ENCODE results near the gene NECTIN1.

NECTIN1 gene

DNA sequence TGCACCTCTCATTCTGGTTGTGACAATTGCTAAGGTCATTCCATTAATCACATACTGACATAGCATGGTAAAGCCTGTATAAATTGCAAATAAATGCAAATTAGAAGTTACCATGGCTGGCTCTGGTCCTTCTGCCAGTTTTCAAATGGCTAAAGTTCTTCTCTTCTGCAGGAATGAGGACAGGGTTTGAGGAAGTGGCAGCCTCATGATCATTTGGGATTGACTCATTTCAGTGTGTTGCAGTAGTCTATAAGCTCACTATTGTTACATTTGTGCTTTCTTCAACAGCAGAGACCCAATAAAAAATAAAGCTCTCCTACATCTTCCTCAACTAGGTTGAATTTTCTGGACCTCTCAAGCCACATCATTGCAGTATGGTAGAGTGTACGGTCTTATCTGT, 60.3 kb downstream of the NECTIN1 start:
- DNase-seq: no peak

GRCh38 chr11:119666463-119667131, 62.4 kb downstream of the NECTIN1 start:
- DNase-seq: peak; percentile 14

DNA sequence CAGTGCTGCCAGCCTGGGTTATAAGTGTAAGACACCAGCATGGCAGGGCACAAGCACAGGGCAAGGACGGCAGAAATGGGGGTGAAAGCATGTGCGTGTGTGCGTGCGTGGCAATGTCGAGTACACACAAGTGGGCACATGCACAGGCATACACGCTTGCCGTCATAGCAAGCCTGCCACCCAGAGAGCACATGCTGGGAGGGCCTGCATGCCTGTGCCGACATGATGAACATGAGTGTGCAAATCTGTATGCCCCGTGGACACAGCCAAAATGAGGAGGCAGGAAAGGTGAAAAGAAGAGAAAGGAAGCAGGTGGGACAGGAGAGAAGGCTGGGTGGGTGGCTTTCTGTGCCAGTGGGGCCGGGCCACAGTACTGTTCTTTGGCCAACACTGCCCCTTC, 62.9 kb downstream of the NECTIN1 start:
- no peak for DNase-seq

GRCh38 chr11:119664701-119665420, 64.1 kb downstream of the NECTIN1 start:
- DNase-seq: no peak

GRCh38 chr11:119664063-119664572, 64.9 kb downstream of the NECTIN1 start:
- no peak for DNase-seq

- DNase-seq: no peak
These were observed 65.7 kb downstream of the NECTIN1 start for GRCh38 chr11:119663279-119663678.

- no peak for DNase-seq
These were observed 67.8 kb downstream of the NECTIN1 start for GRCh38 chr11:119661226-119661625.

DNA sequence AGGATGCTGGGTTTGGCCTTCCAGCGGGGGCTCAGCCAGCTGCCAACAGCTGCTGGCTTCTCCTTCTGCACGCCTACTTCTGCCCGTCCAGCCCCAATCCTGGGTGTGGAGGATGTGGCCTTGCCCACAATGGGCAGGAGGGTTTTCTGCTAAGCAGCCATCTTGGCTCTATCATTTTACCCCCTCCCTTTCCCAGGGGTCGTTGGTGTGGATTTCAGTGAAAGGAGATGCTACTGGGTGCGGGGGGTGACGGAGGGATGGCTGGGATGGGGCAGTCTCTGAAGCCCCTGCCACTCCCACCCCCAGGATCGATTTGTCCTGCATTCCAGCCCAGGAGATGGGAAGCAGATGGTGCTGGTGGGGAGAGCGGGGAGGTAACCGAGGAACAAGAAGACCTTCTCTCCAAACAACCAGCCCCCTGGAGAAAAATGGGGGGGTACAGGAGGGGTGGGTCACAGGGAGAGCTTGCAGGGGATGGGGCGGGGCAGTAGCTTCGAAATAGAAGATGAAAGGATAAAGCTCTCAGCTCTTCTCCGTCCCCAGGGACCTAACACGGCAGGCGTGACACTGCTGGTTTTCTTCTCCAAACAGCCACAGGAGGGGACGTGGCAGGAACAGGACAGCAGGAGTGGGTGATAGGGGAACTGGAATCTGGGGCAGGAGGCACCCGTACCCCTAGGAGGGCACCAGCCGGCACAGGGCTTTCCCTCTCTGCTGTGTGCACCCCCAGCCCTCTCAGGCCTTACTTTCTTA, 68.9 kb downstream of the NECTIN1 start:
- no peak for DNase-seq

DNA sequence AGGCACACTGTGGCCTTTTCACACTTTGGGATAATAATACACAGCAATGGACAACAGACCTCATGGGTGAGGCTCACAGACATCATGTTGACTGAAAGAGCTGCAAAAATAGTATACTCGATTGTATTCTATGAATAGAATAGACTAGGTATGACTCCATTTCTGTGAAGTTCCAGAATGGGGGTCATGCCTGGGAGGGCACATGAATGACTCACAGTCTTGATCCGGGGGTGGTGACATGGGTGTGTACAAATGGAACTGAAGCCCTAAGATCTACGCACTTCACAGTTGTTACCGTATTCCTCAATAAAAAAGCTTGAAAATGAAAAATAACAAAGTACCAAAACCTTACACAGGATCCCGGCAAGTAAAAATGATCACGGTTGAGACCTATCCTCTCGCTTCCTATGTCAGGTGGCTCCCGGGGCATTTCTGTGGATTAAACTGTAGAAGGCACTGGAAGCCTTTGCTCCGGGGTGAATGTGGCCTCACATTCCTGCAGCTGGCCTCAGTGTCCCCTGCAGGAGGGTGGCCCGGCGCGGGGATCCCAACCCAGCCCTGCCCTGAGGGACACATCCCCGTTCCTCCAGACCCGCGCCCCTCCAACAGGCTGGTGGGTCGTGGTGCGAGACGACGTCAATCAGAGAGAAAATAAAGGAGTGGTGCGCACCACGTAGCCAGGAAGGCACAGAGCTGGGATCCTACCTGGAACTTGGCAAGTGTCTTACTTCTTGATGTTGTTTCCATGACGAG, 75.9 kb downstream of the NECTIN1 start:
- no peak for DNase-seq

- DNase-seq: no peak
These were observed 77.0 kb downstream of the NECTIN1 start for GRCh38 chr11:119651802-119652584.

DNA sequence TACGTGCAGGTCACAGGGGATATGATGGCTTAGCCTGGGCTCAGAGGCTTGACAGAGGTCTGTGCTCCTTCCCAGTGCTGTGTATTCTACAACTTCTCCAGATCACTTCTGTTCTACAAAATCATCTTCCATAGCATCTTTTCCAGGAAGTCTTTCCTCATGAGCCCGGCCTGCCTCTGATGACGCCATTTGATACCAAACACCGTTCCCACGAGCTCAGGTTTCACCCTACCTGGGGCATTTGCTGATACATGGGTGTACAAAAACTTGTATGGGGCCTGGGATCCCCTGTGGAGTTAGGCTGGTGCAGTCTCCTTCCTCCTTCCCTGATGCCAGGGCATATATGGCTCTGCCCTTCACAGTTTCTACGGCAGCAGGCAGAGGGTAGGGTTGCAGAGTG, 78.7 kb downstream of the NECTIN1 start:
- no peak for DNase-seq

DNA sequence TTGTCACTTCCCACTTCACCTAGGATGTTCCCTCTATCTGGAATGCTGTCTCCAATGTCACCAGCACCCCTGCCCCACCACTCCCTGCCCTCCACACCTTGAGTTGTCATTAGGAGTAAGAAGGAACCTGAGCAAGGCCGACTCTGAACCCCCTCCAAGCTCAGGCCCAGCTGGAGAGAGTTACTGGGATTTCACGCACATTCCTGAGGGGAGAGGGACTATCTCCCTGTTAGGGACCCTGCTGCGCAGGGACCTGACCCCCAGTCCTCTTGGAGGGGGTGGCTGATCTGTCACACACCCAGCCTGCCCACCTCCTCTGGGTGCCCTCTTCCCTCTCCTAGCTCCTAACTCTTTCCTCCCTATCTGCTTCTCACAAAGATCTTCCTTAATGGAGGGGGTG, 81.7 kb downstream of the NECTIN1 start:
- no peak for DNase-seq

DNA sequence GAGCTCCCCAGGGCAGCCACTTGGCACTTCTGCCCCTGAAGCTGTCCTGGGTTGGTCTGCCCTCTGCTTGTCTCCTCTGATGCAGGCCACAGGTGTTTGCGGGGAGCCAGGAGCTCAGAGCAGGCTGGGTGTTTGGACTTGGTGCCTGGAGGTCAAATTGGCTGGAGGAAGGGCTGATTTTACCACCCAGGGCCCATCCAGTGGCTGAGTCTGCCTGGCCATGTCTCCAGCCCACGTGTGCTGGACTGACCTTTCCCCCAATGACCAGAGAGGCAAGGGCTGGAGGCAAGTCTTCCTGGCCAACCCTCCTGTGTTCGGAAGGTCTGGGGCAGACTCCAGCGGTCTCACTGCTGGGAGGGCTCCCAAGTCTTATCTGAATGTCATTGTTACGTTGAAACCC, 84.0 kb downstream of the NECTIN1 start:
- no peak for DNase-seq

DNA sequence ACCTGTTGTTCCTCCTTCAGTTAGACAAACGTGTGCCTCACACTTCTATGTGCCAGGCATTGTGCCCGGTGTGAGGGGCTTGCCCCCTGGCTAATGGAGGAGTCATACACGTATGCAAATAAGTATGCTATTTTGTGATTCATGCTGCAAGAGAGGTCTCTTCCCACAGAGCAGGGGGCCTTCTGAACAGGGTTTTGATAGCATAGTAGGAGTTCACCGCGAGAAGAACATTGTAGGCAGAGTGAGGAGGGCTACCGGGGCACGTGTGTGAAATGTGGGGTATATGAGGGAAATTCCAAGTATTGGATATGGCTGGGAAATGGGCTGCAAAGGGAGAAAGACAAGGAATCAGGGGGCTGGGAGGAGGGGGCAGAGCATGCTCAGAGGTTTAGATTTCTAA, 84.5 kb downstream of the NECTIN1 start:
- no peak for DNase-seq

DNA sequence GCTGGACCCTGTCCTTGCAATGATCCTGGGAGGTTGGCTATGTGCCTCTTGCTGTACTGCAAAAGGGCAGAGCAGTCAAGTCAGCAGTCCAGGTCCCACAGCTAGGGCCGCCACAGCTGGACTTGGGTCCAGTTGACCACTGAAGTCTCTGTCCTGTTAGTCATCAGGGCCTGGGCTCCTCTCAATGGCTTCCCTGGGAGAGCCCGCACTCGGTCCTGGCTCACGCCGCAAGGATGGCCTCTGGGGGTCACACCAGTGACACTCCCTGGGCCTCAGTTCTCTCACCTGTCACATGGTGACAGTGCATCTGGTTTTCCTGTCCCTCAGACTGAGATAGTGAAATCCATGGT, 85.1 kb downstream of the NECTIN1 start:
- DNase-seq: no peak

- DNase-seq: no peak
These were observed 85.7 kb downstream of the NECTIN1 start for GRCh38 chr11:119643212-119643875.

GRCh38 chr11:119641983-119642745, 86.8 kb downstream of the NECTIN1 start:
- DNase-seq: no peak

GRCh38 chr11:119640541-119640940, 88.5 kb downstream of the NECTIN1 start:
- DNase-seq: no peak

- no peak for DNase-seq
These were observed 89.3 kb downstream of the NECTIN1 start for GRCh38 chr11:119639642-119640205.

DNA sequence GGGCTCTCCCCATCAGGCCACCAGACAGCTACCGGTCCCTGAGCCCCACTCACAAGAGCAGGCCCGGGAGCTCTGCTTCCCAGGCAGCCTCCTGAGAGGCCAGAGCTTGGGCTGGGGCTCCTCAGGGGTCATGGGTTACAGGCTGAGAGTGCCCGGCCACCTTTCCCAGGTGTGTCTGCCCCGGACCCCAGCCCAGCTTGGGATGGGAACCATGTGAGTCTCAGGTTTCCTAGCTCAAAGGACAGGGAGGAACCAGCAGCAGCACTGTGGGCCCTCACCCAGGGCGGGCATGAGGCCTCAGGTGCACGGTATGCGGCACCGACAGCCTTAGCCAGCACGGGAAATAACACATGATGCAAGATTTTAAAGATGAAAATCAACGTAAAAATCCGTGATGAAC, 90.1 kb downstream of the NECTIN1 start:
- no peak for DNase-seq

DNA sequence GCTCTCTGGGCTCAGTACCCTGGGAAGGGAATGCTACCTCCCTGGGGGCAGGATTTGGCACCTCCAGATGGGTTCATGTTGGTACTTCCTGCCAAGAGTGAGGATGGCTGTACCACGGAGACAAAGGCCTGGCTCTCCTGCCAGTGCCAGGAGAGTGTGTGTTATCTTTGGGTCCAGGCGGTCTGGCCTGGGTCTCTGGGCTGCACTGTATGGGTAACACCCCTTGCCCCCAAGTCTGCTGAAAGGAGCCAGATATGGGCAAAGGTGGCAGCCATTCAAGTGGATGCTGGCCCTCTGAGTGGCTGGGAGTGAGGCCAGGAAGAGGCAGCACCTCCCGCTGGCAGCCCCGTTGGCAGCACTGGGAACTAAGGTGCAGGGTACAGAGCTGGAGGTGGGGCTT, 91.5 kb downstream of the NECTIN1 start:
- DNase-seq: no peak
